HG03064 (cell line): Measurements from ENCODE around the gene RBM44.

Experiments
- ATAC-seq: cut with Tn5 transposase; IDR thresholded peaks from one replicate; pipeline ENCODE4 v1.9.1; 2021; ENCODE audit warnings: low read depth; ENCODE audit not compliant: unreplicated experiment

Gene RBM44

DNA sequence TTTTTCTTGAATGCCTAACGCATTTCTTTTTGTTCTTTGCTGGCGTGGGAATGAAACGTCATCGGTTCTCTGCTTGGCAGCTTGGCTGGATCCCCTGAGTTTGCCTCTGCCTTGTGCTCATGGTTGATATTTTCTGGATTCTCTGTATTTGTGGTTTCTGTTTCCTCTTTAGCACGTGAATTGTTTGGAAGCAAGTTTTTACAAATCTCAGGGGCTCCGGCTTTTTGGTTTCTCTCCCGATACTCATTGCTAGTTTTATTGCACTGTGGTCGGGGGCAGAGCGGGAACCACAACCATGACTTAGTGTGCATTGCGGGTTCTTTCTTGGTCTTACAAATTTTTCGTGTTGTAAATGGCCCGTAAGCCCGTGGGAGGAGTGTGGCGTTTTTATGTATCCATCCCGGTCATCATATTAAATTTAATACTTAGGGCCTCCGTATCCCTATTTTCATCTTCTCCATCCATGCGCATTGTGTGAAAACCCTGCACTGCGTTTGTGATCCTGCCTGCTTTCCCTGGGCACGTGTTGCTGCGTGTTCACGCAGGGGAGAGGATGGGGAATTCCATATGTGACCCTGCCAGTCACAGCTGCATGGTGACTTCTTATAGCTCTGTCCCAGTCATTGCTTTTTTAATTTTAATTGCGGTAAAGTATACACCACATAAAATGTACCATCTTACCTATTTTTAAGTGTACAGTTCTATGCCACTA lies 70.2 kb downstream of the RBM44 start:
- no peak for ATAC-seq

DNA sequence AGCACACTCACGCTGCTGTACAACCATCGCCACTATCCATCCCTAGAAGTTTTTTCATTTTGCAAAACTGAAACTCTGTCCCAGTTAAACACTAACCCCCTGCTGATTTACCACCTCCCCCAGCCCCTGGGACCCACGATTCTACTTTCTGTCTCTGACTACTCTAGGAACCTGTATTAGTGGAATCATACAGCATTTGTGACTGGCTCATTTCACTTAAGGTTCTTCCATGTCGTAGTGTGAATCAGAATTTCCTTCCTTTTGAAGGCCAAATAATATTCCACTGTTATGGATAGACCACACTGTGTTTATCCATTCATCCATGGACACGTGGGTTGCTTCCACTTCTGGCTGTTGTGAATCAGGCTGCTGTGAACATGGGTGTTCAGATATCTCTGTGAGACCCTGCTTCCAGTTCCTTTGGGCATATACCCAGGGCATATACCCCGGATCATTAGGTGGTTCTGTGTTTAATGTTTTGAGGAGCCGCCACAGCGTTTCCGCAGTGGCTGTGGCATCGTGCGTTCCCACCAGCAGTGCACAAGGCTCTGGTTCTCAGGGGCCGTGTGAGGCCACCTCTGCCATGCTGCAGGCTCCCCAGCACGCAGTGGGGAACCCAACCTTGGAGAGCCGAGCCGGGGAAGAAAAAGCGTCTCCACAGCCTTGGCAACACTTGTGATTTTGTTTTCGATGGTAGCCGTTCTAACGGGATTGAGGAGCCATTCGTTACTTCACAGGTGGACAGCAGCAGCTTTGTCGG lies 70.9 kb downstream of the RBM44 start:
- no peak for ATAC-seq

DNA sequence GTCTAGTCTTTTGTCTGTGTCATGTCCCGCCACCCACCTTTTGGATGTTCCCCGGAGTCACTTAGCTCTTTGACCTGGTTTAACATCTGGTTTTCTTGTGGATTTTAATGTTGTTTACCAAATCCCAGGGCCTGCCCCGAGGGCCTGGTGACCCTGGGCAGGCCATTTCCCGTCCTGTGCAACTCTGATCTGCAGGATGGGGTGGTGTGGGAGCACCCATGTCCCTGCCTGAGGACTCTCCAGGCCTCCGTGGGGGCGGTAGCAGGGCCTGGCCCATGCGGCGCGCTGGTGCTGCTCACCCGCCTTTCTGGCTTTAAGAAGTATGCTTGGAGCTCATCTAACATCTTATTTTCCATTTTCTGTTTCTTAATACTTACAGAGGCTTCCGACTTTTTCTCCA lies 71.5 kb downstream of the RBM44 start:
- no peak for ATAC-seq

DNA sequence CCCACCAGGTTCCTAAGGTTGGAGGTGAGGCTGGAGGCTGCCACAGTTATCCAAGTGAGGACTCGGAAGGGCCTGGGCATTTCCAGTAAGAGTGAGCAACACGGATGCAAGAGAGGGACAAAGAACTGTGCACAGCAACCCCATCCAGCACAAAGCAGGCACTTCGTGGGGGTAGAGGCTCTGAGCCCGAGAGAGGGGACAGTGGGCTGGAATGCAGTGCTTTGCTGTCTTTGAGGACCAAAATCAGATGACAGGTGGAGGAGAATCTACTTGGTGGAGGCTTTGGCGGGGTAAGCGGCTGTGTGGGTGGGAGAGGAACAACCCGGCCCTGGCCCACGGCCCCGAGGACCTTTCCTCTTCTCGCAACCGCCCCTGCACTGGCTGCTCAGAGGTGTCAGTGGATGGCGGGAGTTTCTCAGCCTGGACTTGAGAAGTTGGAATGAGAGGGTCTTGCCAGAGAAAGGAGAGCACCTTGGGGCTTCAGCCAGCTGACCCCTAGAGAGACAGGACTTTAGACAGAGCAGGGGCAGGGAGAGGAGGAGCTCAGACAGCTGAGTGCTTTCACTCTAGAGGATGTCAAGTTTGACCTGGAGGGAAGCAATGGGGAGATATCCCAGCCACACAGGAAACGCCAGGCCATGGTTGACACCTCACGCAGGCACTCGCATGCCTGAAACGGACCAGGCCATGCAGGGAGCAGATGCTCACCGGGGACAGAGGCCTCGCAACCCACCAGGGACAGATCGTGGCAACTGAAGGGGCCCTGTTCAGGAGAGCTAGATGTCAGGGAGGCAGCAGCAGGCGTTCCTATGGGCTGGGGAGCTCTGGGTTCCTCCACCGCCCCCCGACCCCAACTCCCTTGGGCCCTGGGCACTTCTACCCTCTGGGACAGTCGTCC lies 72.4 kb downstream of the RBM44 start:
- ATAC-seq, result no peak

DNA sequence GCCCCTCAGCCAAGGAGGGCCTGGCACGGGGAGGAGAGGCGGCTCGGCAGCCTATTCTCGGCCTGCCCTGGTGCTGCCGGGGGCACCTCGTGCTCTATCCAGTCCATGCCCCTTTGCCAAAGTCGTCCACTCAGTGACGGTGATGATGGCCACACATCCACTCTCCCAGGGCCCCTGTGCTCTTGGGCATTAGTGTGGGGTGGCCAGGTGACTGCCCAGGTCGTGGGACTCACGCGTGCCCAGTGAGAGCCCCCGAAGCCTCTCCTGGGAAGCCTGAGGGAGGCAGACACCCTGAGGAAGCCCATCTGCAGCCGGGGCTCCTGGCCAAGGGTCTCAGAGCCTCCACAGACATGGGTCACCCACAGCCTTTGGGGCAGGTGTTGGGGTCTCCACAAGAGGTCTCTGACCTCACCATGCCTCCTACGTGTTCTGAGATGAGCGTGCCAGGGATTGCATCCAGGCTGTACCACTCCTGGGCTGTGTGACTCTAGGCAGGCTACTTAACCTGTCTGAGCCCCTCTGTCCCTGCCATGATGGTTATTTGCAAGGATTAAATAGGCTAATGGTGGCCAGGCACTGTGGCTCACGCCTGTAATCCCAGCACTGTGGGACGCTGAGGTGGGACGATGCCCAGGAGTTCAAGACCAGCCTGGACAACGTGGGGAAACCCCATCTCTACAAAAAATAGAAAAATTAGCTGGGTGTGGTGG lies 73.8 kb downstream of the RBM44 start:
- no peak for ATAC-seq

DNA sequence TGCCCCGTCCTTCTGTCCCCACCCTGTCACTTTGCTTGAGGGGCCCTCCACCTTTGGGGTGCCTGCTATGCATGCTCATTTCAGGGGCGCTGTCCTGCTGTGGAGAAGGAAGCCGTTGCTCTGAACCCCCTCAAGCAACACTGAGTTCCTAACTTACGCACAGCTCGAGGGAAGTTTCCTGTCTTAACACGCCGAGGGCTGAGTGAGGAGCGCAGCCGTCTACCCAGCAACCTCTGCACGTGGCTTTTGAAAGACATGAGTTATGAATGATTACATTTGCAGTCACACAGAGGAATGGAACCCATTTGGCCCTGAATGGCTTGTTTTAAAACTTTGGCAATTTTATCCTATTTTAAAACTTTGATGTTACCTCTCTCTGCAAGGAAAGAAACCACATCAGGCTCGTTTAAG lies 74.8 kb downstream of the RBM44 start:
- ATAC-seq, result no peak

DNA sequence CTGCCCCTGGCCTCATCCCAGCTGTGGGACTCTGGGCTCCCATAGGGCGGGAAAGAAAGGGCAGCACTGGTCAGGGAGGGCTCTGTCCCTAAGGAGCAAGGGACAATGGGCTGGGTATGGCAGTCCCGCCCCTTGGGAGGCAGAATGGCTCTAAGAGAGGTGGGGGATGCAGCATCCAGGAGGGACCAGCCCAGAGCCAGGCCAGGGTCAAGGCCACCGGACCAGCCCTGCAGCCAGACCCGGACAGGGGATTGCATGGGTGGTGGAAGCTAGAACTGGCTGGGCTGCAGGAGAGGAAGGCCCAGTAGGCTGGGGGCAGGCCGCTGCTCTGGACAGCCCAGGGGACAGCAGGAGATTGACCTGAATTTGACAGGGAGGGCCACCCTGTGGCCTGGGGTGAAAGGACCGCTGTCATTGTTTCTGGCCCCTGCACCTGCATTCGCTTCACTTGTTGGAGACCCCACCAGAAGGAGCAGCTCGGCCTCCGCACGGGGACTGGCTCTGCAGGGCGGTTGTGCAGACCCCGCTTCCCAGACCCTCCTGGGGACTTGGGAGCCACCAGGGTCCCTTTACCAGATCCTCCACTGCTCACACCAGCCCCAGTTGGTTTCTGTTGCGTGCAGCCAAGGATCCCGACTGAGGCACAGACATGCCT lies 75.4 kb downstream of the RBM44 start:
- ATAC-seq, result no peak

DNA sequence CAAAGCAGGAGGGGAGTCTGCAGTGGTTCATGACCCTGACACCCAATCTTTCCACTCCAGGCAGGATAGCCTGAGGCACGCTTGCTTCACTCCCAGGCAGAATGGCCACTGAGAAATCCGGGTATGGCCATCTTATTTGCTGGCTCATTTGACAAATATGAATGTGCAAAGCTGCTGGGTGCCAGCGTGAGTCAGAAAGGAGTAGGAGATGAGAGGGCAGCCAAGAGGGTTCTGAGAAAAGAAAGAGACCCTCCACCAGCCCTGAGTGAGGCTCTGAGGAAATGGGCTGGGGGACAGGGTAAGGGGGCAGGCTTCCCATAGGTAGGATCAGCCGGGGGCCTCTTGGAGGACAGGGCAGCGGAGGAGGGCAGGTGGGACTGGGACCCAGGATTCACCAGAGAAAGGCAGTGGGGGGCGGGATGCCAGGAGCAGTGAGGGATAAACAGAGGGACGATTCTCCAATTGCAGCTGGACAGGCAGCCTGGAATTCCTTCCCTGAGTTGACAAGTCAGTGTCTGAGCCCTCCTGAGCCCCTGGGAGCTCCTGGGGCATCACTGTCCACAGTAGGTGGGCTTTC lies 76.1 kb downstream of the RBM44 start:
- no peak for ATAC-seq

DNA sequence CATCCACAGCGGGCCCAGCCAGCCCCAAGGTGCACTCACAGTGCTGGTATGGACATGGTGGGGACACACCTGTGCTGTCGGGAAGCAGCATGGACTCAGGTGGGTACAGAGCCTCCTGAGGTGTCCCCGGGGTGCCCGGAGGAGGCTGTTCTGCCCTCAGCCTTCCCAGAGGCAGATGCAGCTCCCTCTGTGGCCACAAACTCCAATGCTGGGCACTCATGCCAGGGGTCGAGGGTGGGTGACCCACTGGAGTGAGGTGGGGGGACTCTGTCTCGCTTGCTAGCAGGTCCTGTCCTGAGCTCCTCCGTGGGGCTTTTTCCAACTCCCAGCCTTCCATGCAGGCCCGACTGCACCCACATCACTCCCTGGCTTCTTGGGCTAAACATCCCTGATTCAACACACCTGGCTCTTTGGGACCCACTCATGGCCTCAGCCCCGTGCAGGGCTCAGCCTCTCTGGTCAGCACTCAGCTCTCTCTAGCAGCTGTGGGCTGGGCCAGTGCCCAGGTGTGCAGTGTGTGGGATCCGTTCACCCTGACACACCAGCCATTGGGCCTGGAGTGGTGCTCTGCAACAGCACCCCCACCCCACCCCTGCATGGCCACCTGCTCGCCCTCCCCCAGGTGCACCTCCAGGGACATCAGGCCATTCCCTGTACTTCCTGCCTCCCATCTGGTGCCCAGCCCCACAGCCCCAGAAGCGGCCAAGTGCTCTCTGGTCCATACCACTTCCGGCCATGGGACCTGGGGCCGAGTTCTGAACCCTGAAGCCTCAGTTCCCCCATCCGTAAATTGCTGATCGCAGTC lies 76.9 kb downstream of the RBM44 start:
- ATAC-seq, result no peak

DNA sequence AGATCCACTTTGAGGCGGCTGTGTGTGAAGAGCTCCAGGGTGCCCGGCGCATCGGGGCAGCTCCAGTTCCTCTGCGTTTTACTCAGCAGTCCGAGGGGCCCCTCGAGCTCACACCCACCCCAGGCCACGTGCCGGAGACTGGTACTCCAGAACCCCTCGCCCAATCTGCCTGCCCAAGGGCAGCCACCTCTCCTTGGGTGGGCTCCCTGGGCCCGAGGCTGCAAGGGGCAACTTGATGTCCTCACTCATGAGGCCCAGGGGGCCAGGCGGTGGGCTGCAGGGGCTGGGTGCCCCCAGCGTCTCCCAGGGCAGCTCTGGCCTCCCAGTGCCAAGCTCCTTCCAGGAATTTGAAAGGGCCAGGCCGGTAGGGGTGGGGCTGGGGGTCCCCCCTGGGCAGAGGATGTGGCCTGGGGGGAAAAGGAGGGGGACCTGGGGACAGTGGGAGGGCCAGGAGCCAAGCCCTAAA lies 77.5 kb downstream of the RBM44 start:
- no peak for ATAC-seq

DNA sequence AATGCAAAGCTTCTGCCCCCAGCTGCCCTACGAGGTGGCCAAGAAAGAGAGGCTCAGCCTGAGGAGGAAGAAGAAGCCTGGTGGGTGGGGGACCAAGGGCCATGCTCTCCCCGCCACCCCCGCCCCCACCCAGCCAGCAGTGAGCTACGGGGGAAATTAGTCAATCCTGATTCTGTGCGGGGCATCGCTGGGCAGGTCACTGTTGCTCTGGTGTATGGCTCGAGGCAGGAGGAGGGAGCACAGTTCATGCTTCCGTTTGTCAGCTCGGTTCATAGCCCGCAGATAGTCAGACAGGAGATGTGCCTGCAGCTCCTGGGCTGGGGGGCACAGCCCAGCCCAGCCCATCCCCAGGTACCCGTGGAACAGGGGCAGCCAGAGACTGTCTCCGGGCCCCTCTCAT lies 78.0 kb downstream of the RBM44 start:
- no peak for ATAC-seq

DNA sequence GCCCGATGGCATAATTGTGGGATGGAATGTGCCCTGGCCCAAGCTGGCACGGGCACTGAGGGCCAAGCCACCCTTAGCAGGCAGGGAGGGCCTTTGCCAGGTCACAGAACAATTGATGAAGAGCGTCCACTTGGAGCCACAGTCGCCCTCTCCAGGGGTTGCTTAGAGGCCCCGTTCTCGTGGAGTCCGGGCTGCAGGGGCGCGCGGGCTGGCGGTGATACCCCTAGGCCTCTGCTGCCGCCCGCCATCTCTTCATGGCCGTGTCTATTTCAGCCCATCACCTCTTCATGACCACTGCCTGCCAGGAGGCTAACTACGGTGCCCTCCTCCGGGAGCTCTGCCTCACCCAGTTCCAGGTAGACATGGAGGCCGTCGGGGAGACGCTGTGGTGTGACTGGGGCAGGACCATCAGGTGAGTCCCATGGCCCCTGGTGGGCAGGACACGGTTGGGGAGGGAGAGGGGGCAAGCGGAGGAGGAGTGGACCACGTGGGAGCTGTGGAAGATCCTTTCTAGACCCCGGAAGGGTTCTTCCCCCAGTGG lies 78.4 kb downstream of the RBM44 start:
- ATAC-seq, result no peak

DNA sequence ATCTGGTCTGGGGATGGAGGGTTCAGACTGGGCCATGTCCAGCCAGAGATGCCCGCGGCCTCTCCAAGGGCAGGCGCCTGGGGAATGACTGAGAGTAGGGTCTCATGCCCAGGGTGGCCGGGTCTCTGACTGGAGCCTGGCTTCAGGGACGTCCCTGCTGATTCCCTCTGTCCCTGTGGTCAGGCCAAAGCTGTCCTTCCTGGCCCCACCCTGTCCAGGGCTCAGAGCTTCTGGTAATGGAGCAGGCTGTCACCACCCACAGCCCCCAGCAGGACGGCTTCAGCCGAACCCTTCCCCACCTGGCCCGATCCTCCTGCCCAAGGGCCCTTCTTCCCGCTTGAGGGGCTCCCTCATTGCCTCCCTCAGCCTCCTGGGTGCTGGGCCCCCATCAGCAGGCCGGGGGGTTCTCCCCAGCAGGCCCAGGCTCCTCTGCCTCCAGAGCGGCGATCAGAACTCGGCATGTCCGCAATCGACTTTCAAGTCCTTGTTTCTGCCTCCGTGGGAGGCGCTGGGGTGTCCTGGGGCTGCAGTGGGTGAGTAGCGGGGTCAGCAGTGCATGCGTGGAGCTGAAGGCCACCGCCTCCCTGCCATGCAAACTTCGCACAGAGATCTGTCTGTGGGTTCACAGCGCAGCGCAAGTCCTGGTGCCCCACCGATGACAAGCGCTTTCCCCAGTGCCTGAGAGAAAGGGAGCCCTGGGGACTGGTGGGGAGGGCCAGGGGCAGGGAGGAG lies 79.2 kb downstream of the RBM44 start:
- ATAC-seq, result no peak

DNA sequence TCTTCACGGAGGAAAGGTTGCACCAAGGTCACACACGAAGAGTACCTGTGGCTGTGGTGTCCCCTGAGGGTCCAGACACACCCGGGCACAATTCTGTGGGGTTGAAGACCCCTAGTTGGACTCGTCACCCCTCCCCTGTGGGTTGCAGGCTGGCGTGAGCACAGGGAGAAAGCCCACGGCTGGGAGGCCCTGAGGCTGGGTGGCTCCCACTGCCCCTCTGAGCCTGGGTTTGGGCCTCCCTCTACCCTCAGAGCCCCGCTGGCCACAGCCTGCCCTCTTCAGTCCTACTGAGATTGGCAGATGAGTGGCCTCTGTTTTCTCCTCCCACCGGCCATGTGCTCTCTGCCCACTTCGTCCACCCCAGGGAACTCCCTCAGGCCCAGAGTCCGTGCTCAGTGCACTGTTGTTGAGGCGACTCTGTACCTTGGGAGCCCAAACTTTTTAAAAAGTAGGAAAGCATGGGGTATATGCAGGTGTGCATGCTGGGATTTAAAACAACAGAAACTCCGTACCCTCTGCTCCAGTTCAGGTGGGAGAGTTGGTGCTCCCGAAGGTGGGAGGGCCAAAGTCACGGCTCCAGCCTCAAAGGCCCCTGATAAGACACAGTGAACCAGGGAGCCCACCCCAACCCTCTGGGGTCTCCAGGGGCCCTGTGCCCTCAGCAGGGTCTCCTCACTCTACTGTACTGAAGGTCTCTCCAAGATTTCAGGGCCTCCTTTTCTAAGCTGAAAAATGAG lies 79.9 kb downstream of the RBM44 start:
- no peak for ATAC-seq

DNA sequence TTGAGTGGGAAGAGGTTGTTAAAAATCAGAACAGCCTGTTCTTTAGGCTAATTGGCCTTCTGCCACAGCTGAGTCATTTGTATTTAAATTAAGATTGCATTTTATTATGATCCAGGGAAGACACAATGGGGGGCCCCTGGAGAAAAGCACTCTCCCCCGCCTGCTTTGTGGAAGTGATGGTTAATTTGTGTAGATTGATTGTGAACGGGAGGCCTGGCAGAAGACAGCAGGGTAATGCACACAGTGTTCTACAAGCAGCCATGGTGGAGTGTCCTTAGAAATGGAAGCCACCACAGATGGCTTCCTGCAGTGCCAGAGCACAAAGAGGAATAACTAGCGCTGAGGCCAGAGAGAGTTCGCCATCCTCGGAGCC lies 80.5 kb downstream of the RBM44 start:
- ATAC-seq, result no peak

DNA sequence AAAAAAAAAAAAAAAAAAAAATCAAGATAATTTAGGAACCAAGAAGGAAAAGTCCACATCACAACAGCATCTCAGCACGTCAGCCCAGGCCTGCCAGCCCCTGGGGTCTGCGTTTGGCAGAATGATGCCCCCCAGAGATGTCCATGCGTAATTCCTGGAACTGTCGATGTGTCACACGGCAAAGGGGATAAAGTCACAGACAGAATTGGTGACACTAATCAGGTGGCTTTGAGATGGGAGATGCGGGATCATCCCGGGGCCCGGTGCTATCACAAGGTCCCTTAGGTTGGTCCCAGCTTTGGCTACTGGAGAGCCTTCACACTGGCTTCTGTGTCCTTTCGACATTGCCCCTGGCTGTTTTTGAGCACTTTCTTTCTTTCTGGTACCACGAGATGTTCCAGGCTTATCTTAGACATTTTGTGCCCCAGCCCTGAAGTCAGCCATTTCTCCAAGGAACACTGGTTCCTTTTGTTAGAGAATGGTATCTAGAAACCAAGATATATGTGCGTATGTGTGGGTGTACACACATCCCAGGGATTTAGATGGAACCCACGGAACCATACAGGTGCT lies 81.5 kb downstream of the RBM44 start:
- no peak for ATAC-seq
